SK-N-SH (cell line): ENCODE data around the gene YIPF5. TPM values are rescaled to one million over a fixed set of nuclear protein-coding genes. Genes with fewer than 3 reads are reported as not detected.

ENCODE experiments used
- CTCF ChIA-PET: fragments of 300-600, 350-600 bp; formaldehyde crosslinking; extraction: SDS; loops from one replicate; lab custom pipeline; 2021; lab: Yijun Ruan, JAX
- POLR2A ChIA-PET: fragments of 350-600 bp; sonication (Branson Sonifier 250); formaldehyde crosslinking; extraction: SDS; loops from one replicate; lab custom pipeline; 2020; ENCODE audit warnings: antibody characterized with exemption, inconsistent platforms; lab: Yijun Ruan, JAX
- DNase-seq: peaks from one replicate; pipeline ENCODE4 v3.0.0; 2012
- H2AFZ ChIP-seq: fragments of 200-600 bp; sonication (generic); 2 replicates; pipeline ENCODE4 v1.8.1; 2016; ENCODE audit warnings: antibody characterized with exemption, mild to moderate bottlenecking, low read depth
- H3F3A ChIP-seq: fragments of 200-600 bp; sonication (generic); replicated peaks from 2 replicates; pipeline ENCODE3; 2016; ENCODE audit warnings: antibody characterized with exemption, mild to moderate bottlenecking; ENCODE audit not compliant: insufficient read depth
- H3K27ac ChIP-seq, 2 experiments: fragments of 200-500 bp in 1 of 2; fragments of 200-600 bp in 1 of 2; sonication (Bioruptor generic) in 1 of 2; sonication (generic), shearing (Covaris generic) in 1 of 2; 2 replicates each; pipeline versions ENCODE4 v1.5.1 to v1.6.1; 2014 to 2016; ENCODE audit warnings: low read depth in 2 of 2, inconsistent platforms in 1 of 2, low read length in 1 of 2, mild to moderate bottlenecking in 1 of 2, mixed read lengths in 1 of 2
- H3K27me3 ChIP-seq: fragments of 200-600 bp; sonication (generic), shearing (Covaris generic); 2 replicates; pipeline ENCODE4 v1.6.1; 2016; ENCODE audit warnings: mixed run types; ENCODE audit not compliant: insufficient read depth
- H3K36me3 ChIP-seq, 2 experiments: fragments of 200-500 bp in 1 of 2; fragments of 200-600 bp in 1 of 2; sonication (Bioruptor generic) in 1 of 2; sonication (generic) in 1 of 2; replicated peaks in 1 of 2; 2 replicates each; pipeline versions ENCODE3 to v1.5.1; 2014 to 2016; ENCODE audit warnings: low read length in 1 of 2, mild to moderate bottlenecking in 1 of 2; ENCODE audit not compliant: insufficient read depth in 2 of 2, control insufficient read depth in 1 of 2
- H3K4me1 ChIP-seq, 2 experiments: fragments of 200-500 bp in 1 of 2; fragments of 200-600 bp in 1 of 2; sonication (Bioruptor generic) in 1 of 2; sonication (generic), shearing (Covaris generic) in 1 of 2; 2 replicates each; pipeline versions ENCODE4 v1.5.1 to v1.6.1; 2014 to 2016; ENCODE audit warnings: low read depth in 1 of 2, low read length in 1 of 2, mixed run types in 1 of 2; ENCODE audit not compliant: insufficient read depth in 2 of 2, control insufficient read depth in 1 of 2
- H3K4me2 ChIP-seq: fragments of 200-600 bp; sonication (generic), shearing (Covaris generic); 2 replicates; pipeline ENCODE4 v1.6.1; 2017; ENCODE audit warnings: mixed run types
- H3K4me3 ChIP-seq, 2 experiments: fragments of 200-500 bp in 1 of 2; fragments of 200-600 bp in 1 of 2; sonication (Bioruptor generic) in 1 of 2; sonication (generic), shearing (Covaris generic) in 1 of 2; 2 replicates each; pipeline versions ENCODE4 v1.5.1 to v1.8.1; 2014 to 2016; ENCODE audit warnings: low read depth in 2 of 2, inconsistent platforms in 1 of 2, low read length in 1 of 2, mild to moderate bottlenecking in 1 of 2, mixed read lengths in 1 of 2, moderate library complexity in 1 of 2
- H3K79me2 ChIP-seq: fragments of 200-600 bp; sonication (generic); 2 replicates; pipeline ENCODE4 v1.8.1; 2017; ENCODE audit warnings: mild to moderate bottlenecking; ENCODE audit not compliant: insufficient read depth
- H3K9ac ChIP-seq: fragments of 200-600 bp; sonication (generic); 2 replicates; pipeline ENCODE4 v1.6.1; 2017; ENCODE audit warnings: mixed run types
- H3K9me2 ChIP-seq: fragments of 200-600 bp; sonication (generic); 2 replicates; pipeline ENCODE4 v1.6.1; 2017; ENCODE audit warnings: mixed run types
- H3K9me3 ChIP-seq: fragments of 200-600 bp; sonication (generic); 2 replicates; pipeline ENCODE4 v1.6.1; 2017; ENCODE audit warnings: mixed run types, mild to moderate bottlenecking, moderate library complexity
- H4K20me1 ChIP-seq: fragments of 200-600 bp; sonication (generic); 2 replicates; pipeline ENCODE4 v1.6.1; 2017; ENCODE audit warnings: mild to moderate bottlenecking, mixed run types; ENCODE audit not compliant: insufficient read depth
- CHD2 ChIP-seq: fragments of 150-350 bp; IDR thresholded peaks from 2 replicates; pipeline ENCODE4 v1.6.1; 2018; ENCODE audit warnings: low read length; ENCODE audit not compliant: partially characterized antibody
- ELF1 ChIP-seq: IDR thresholded peaks from 2 replicates; pipeline ENCODE4 v1.4.0; 2012
- EP300 ChIP-seq, 2 experiments: IDR thresholded peaks; 2 replicates each; pipeline versions ENCODE4 v1.4.0 to v1.6.1; 2012; ENCODE audit warnings: borderline replicate concordance in 1 of 2, low read depth in 1 of 2, low read length in 1 of 2
- FOSL2 ChIP-seq: IDR thresholded peaks from 2 replicates; pipeline ENCODE4 v1.4.0; 2012; ENCODE audit warnings: low read depth, mild to moderate bottlenecking, moderate library complexity, borderline replicate concordance
- FOXJ3 ChIP-seq: sonication (generic); formaldehyde crosslinking; IDR thresholded peaks from 2 replicates; pipeline ENCODE4 v1.5.1; 2020; ENCODE audit warnings: mild to moderate bottlenecking, missing genetic modification reagents
- FOXM1 ChIP-seq: IDR thresholded peaks from 2 replicates; pipeline ENCODE4 v1.4.0; 2012; ENCODE audit warnings: low read depth, mild to moderate bottlenecking
- GABPA ChIP-seq: IDR thresholded peaks from 2 replicates; pipeline ENCODE4 v1.4.0; 2012; ENCODE audit warnings: low read depth, mild to moderate bottlenecking
- GATA2 ChIP-seq: sonication (generic); formaldehyde crosslinking; IDR thresholded peaks from 2 replicates; pipeline ENCODE4 v1.5.0; 2020; ENCODE audit warnings: mild to moderate bottlenecking, missing genetic modification reagents
- IRF3 ChIP-seq: fragments of 150-350 bp; IDR thresholded peaks from 2 replicates; pipeline ENCODE4 v1.6.1; 2016; ENCODE audit warnings: mild to moderate bottlenecking, low read depth, low read length
- JUND ChIP-seq: IDR thresholded peaks from 2 replicates; pipeline ENCODE4 v1.4.0; 2012
- MAX ChIP-seq: IDR thresholded peaks from 2 replicates; pipeline ENCODE4 v1.4.0; 2012; ENCODE audit warnings: low read depth
- MEF2A ChIP-seq: IDR thresholded peaks from 2 replicates; pipeline ENCODE4 v1.4.0; 2012; ENCODE audit warnings: low read depth, borderline replicate concordance
- MXI1 ChIP-seq: IDR thresholded peaks from 2 replicates; pipeline ENCODE4 v1.6.1; 2012; ENCODE audit warnings: mild to moderate bottlenecking, low read depth, low read length, improper control_type of control experiment
- NFIC ChIP-seq: IDR thresholded peaks from 2 replicates; pipeline ENCODE4 v1.4.0; 2012; ENCODE audit warnings: borderline replicate concordance
- PBX3 ChIP-seq: IDR thresholded peaks from 2 replicates; pipeline ENCODE4; 2012
- POLR2AphosphoS5 ChIP-seq: IDR thresholded peaks from 2 replicates; pipeline ENCODE4 v1.6.1; 2012; ENCODE audit warnings: low read depth, low read length
- RAD21 ChIP-seq: IDR thresholded peaks from 2 replicates; pipeline ENCODE4 v1.6.1; 2012; ENCODE audit warnings: mild to moderate bottlenecking, low read length
- RCOR1 ChIP-seq: fragments of 150-350 bp; IDR thresholded peaks from 2 replicates; pipeline ENCODE4 v1.6.1; 2017; ENCODE audit warnings: antibody characterized with exemption, low read length
- RFX5 ChIP-seq: IDR thresholded peaks from 2 replicates; pipeline ENCODE4 v1.6.1; 2012; ENCODE audit warnings: mild to moderate bottlenecking, improper control_type of control experiment, low read length
- RXRA ChIP-seq: IDR thresholded peaks from 2 replicates; pipeline ENCODE4 v1.4.0; 2012; ENCODE audit warnings: low read depth, mild to moderate bottlenecking, borderline replicate concordance
- SIN3A ChIP-seq: IDR thresholded peaks from 2 replicates; pipeline ENCODE4 v1.6.1; 2012; ENCODE audit warnings: low read depth, mild to moderate bottlenecking, low read length, moderate library complexity, borderline replicate concordance
- SMC3 ChIP-seq: IDR thresholded peaks from 2 replicates; pipeline ENCODE4 v1.6.1; 2012; ENCODE audit warnings: low read depth, low read length, improper control_type of control experiment
- TAF1 ChIP-seq: IDR thresholded peaks from 2 replicates; pipeline ENCODE4 v1.6.1; 2012; ENCODE audit warnings: low read depth, mild to moderate bottlenecking, low read length, moderate library complexity, borderline replicate concordance
- TCF12 ChIP-seq: IDR thresholded peaks from 2 replicates; pipeline ENCODE4 v1.4.0; 2012
- TEAD4 ChIP-seq: IDR thresholded peaks from 2 replicates; pipeline ENCODE4 v1.4.0; 2012; ENCODE audit warnings: mild to moderate bottlenecking, borderline replicate concordance; ENCODE audit not compliant: insufficient read depth
- USF1 ChIP-seq: IDR thresholded peaks from 2 replicates; pipeline ENCODE4 v1.4.0; 2012; ENCODE audit warnings: low read depth, borderline replicate concordance
- YY1 ChIP-seq: IDR thresholded peaks from 2 replicates; pipeline ENCODE4 v1.4.0; 2012; ENCODE audit warnings: low read depth, mild to moderate bottlenecking
- WGBS: methylation state at CpG from one replicate; pipeline ENCODE4 v1.1.6; 2017; ENCODE audit warnings: low lambda C conversion rate; 5-methylcytosine and 5-hydroxymethylcytosine counted together
- polyA plus RNA-seq, 3 experiments: library from polyadenylated mRNA; depleted of rRNA; stranded (reverse); fragments of >200 nt; gene quantifications; 2 replicates each; pipeline ENCODE4 v1.2.3, GENCODE V29; 2012

The YIPF5 gene
- polyA plus RNA-seq, 1 of the 3 experiments (the other 2 are of a cell fraction), result 36.2 TPM

- TF ChIP-seq TAF1, result no peak
- TF ChIP-seq ELF1, result no peak
- TF ChIP-seq RFX5, result no peak
- peak; percentile 65; the same call in 1 of the 2 replicates for TF ChIP-seq TEAD4
- peak; percentile 71 for TF ChIP-seq JUND
- TF ChIP-seq USF1, result no peak
- TF ChIP-seq FOXJ3 (CRISPR knock-in tag), result 0 out of 2 replicates have a peak, but pooled peaks have one; percentile 32
- no peak for TF ChIP-seq GABPA
- TF ChIP-seq MEF2A, result 0 out of 2 replicates have a peak, but pooled peaks have one; percentile 30
- no peak for TF ChIP-seq SIN3A
- 0 out of 2 replicates have a peak, but pooled peaks have one; percentile 42 for TF ChIP-seq FOXM1
- TF ChIP-seq YY1, result no peak
Observed at GRCh38 chr5:144189800-144190429, 19.5 kb upstream of the YIPF5 start (continued).

- H4K20me1 ChIP-seq, result no peaks in the 10 kb centered on the region
- H3K4me1 ChIP-seq, result peaks cover 5 to 17% of the 10 kb centered on the region in 2 experiments; a peak in 3 of 4 replicates
- no peaks in the 10 kb centered on the region for H3K36me3 ChIP-seq
- H3K27ac ChIP-seq, result peak overlapping the region; percentile 80 to 93
- peaks cover 35% of the 10 kb centered on the region for H3F3A ChIP-seq
- WGBS, result 0% methylated on average over 2 of the region's 2 CpGs
- no peak overlapping the region for H2AFZ ChIP-seq
- H3K4me3 ChIP-seq, result no peak overlapping the region
- H3K4me2 ChIP-seq, result peak overlapping the region; percentile 21; the same call in 1 of the 2 replicates
- H3K9ac ChIP-seq, result peak overlapping the region; percentile 37; the same call in 1 of the 2 replicates
- no peaks in the 10 kb centered on the region for H3K9me2 ChIP-seq
- peak; percentile 45 for DNase-seq
- no peaks in the 10 kb centered on the region for H3K27me3 ChIP-seq
- ChIA-PET CTCF (interaction anchor here (1.1 to 1.7 kb wide), 3 partner anchors 18 to 1474 kb away, joined by 3 to 6 read pairs (median 3); no protein-coding TSS in a partner anchor), POLR2A (no interaction called here)
- H3K9me3 ChIP-seq, result no peaks in the 10 kb centered on the region
- no peaks in the 10 kb centered on the region for H3K79me2 ChIP-seq
- TF ChIP-seq GABPA (peak; percentile 61), MEF2A (no peak), TEAD4 (peak; percentile 65; the same call in 1 of the 2 replicates), TCF12 (peak; percentile 88), POLR2AphosphoS5 (peak; percentile 59; the same call in 1 of the 2 replicates), MXI1 (0 out of 2 replicates have a peak, but pooled peaks have one; percentile 13), SIN3A (peak; percentile 76; the same call in 1 of the 2 replicates), FOXJ3 (CRISPR knock-in tag) (no peak), CHD2 (peak; percentile 45), RAD21 (no peak), GATA2 (peak; percentile 34; the same call in 1 of the 2 replicates), MAX (peak; percentile 39; the same call in 1 of the 2 replicates), PBX3 (peak; percentile 76), EP300 (IDR thresholded peaks at IDR 0.05; ENCODE audit: borderline replicate concordance in 1 of 2, low read depth in 1 of 2, low read length in 1 of 2) (peak; percentile 55 to 77; a peak in 2 of 4 replicates), RXRA (0 out of 2 replicates have a peak, but pooled peaks have one; percentile 43), JUND (peak; percentile 60; the same call in 1 of the 2 replicates), SMC3 (no peak), ELF1 (peak; percentile 31; the same call in 1 of the 2 replicates), FOSL2 (0 out of 2 replicates have a peak, but pooled peaks have one; percentile 39), IRF3 (no peak), RCOR1 (peak; percentile 66; the same call in 1 of the 2 replicates), FOXM1 (peak; percentile 67), NFIC (peak; percentile 88)
Observed at GRCh38 chr5:144187699-144188294, 17.3 kb upstream of the YIPF5 start.
